NCI-H446 (cell line): Measurements from ENCODE around the gene VTCN1.

ENCODE experiments used
- DNase-seq, 2 experiments: peaks; one replicate each; lab custom pipeline; 2025; lab: John Stamatoyannopoulos, UW

VTCN1 gene

GRCh38 chr1:117096951-117097408, 113.7 kb downstream of the VTCN1 start:
- DNase-seq = no peak

- DNase-seq = no peak
These were observed 115.7 kb downstream of the VTCN1 start for GRCh38 chr1:117094841-117095604.

GRCh38 chr1:117093870-117094621, 116.7 kb downstream of the VTCN1 start:
- no peak for DNase-seq
